ENCODE data around the gene GMPR2.

DNA sequence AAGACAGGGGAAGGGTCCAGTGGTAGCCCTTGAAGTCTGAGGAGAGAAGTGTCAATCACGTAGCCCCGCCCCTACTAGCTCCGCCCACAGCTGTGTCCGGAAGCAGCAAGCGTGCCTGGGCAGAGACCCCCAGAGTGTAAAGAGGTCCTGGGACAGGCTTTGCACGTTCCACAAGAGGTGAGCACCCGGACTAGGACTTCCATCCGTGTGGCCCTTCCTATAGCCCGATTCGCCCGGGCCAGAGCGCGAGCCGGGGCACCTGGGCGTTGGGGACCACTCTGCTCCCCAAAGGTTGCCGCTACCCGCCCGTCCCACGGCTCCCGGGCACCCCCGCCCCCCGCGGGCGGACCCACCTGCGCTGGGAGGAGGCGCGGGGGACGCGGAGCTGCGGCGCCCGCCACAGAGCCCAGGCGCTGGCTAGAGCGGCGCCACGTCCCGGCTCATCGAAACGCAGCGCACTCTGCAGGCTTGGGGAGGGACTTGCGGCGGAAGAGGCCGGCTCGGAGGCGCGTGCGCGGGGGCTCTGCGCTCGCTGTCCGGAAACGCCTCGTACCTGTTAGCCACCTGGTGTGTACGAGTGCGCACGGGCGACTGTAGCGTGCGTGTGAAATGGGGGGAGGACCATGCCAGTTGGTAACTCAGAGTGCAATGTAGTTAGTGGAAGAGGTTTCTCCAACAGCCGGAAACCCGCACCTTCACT, 38.6 kb downstream of the GMPR2 start, which contains the start of gene RABGGTA:
- TF ChIP-seq POLR2AphosphoS5 (IDR thresholded peaks at IDR 0.05) (peak; percentile 93 to 96 (median 95)), POLR2A (IDR thresholded peaks at IDR 0.05) (peak; percentile 8 to 49 (median 48))
- TF ChIP-seq, protein P1, sequence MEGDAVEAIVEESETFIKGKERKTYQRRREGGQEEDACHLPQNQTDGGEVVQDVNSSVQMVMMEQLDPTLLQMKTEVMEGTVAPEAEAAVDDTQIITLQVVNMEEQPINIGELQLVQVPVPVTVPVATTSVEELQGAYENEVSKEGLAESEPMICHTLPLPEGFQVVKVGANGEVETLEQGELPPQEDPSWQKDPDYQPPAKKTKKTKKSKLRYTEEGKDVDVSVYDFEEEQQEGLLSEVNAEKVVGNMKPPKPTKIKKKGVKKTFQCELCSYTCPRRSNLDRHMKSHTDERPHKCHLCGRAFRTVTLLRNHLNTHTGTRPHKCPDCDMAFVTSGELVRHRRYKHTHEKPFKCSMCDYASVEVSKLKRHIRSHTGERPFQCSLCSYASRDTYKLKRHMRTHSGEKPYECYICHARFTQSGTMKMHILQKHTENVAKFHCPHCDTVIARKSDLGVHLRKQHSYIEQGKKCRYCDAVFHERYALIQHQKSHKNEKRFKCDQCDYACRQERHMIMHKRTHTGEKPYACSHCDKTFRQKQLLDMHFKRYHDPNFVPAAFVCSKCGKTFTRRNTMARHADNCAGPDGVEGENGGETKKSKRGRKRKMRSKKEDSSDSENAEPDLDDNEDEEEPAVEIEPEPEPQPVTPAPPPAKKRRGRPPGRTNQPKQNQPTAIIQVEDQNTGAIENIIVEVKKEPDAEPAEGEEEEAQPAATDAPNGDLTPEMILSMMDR (IDR thresholded peaks at IDR 0.05 in 8 of 11, conservative IDR thresholded peaks at IDR 0.05 in 3 of 11), result peak; percentile 63 to 93 (median 83)

All from spleen (tissue), 7 donors.